Measurements from ENCODE around the gene SHQ1. TPM values are rescaled to one million over a fixed set of nuclear protein-coding genes. Genes with fewer than 3 reads are reported as not detected.

SHQ1 gene
- total RNA-seq, 1 experiment from 2014 or later = 27.6 TPM

DNA sequence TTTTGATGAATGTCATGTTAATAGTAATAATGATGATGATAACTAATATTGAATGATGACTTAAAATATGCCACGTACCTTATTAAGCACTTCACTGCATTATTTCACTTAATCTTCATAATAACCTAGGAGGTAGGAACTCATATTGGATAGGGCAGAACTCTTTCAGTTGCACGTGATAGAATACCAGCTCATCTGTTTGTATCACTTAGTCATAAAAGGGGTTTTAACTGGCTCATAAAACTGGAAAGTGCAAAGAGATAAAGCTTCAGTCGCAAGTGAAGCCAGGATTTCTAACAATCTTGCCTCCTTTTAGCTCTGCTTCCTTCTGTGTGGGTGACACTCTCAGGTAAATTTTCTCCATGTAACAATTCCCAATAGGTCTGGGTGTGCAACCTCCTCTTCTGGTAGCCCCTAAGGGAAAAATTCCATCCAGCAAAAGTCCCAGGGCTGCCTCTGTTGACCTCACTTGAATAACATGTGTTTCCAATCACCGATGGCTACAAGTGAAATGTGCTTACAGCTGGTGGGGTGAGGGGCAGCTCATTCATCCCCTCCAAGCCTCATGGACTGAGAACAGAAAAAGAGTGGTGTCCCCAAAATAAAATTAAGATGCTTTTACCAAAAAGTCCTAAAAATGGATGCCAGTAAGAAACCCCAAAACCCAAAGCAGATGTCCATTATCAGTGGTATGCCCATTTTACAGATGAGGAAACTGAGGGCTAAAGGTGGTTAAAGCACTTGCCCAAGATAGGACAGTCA, 48.9 kb upstream of the SHQ1 start:
- TF ChIP-seq, protein P1, sequence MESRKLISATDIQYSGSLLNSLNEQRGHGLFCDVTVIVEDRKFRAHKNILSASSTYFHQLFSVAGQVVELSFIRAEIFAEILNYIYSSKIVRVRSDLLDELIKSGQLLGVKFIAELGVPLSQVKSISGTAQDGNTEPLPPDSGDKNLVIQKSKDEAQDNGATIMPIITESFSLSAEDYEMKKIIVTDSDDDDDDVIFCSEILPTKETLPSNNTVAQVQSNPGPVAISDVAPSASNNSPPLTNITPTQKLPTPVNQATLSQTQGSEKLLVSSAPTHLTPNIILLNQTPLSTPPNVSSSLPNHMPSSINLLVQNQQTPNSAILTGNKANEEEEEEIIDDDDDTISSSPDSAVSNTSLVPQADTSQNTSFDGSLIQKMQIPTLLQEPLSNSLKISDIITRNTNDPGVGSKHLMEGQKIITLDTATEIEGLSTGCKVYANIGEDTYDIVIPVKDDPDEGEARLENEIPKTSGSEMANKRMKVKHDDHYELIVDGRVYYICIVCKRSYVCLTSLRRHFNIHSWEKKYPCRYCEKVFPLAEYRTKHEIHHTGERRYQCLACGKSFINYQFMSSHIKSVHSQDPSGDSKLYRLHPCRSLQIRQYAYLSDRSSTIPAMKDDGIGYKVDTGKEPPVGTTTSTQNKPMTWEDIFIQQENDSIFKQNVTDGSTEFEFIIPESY (IDR thresholded peaks at IDR 0.05; ENCODE audit: extremely low read depth, insufficient replicate concordance, low read length) = no peak
- TF ChIP-seq YY1 (IDR thresholded peaks at IDR 0.05; ENCODE audit: extremely low read depth, insufficient replicate concordance, low read depth, low read length) = no peak
- TF ChIP-seq TCF7L2 (IDR thresholded peaks at IDR 0.05; ENCODE audit: borderline replicate concordance, extremely low read depth, insufficient read depth, insufficient read length) = no peak
- no peak for TF ChIP-seq POLR2AphosphoS5 (IDR thresholded peaks at IDR 0.05; ENCODE audit: low read depth, low read length)
- no peak for TF ChIP-seq RAD21 (IDR thresholded peaks at IDR 0.05; ENCODE audit: low read depth)
- TF ChIP-seq ZNF274 (IDR thresholded peaks at IDR 0.05; ENCODE audit: low read depth, low read length) = no peak
- TF ChIP-seq POLR2A (IDR thresholded peaks at IDR 0.05; ENCODE audit: borderline replicate concordance, extremely low read depth, insufficient read depth, insufficient read length) = no peak
- no peak for TF ChIP-seq JUND (IDR thresholded peaks at IDR 0.05)
- TF ChIP-seq, protein P2, sequence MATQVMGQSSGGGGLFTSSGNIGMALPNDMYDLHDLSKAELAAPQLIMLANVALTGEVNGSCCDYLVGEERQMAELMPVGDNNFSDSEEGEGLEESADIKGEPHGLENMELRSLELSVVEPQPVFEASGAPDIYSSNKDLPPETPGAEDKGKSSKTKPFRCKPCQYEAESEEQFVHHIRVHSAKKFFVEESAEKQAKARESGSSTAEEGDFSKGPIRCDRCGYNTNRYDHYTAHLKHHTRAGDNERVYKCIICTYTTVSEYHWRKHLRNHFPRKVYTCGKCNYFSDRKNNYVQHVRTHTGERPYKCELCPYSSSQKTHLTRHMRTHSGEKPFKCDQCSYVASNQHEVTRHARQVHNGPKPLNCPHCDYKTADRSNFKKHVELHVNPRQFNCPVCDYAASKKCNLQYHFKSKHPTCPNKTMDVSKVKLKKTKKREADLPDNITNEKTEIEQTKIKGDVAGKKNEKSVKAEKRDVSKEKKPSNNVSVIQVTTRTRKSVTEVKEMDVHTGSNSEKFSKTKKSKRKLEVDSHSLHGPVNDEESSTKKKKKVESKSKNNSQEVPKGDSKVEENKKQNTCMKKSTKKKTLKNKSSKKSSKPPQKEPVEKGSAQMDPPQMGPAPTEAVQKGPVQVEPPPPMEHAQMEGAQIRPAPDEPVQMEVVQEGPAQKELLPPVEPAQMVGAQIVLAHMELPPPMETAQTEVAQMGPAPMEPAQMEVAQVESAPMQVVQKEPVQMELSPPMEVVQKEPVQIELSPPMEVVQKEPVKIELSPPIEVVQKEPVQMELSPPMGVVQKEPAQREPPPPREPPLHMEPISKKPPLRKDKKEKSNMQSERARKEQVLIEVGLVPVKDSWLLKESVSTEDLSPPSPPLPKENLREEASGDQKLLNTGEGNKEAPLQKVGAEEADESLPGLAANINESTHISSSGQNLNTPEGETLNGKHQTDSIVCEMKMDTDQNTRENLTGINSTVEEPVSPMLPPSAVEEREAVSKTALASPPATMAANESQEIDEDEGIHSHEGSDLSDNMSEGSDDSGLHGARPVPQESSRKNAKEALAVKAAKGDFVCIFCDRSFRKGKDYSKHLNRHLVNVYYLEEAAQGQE (IDR thresholded peaks at IDR 0.05; ENCODE audit: low read depth) = no peak
- TF ChIP-seq SIN3A (IDR thresholded peaks at IDR 0.05; ENCODE audit: low read depth) = no peak
- TF ChIP-seq SRF (IDR thresholded peaks at IDR 0.05; ENCODE audit: low read depth) = no peak
- no peak for TF ChIP-seq ZFX (IDR thresholded peaks at IDR 0.05)
- TF ChIP-seq, protein P3, sequence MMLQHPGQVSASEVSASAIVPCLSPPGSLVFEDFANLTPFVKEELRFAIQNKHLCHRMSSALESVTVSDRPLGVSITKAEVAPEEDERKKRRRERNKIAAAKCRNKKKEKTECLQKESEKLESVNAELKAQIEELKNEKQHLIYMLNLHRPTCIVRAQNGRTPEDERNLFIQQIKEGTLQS (IDR thresholded peaks at IDR 0.05) = no peak
- TF ChIP-seq ELF1 (IDR thresholded peaks at IDR 0.05; ENCODE audit: borderline replicate concordance, low read depth) = no peak
- TF ChIP-seq EZH2 (IDR thresholded peaks at IDR 0.05) = no peak
- TF ChIP-seq SP1 (IDR thresholded peaks at IDR 0.05; ENCODE audit: low read depth) = no peak
- no peak for TF ChIP-seq EGR1 (IDR thresholded peaks at IDR 0.05; ENCODE audit: low read depth)
- RAD21 ChIA-PET (ENCODE audit: low non-redundant PET in 1 of 2, low total read pairs in 2 of 2, uncharacterized antibody in 2 of 2, unreplicated experiment in 2 of 2) = no interaction called here

More for the DNA sequence above, 48.9 kb upstream of the SHQ1 start:
- Histone ChIP-seq H3K9me3 (ENCODE audit: control insufficient read depth in 1 of 2, insufficient read depth in 1 of 2, low read depth in 1 of 2, low read length in 2 of 2) (no peaks in the 10 kb centered on the region), H3K27ac (ENCODE audit: low read depth, low read length) (no peak overlapping the region), H2AFZ (ENCODE audit: low read depth, low read length, poor library complexity, severe bottlenecking) (no peak overlapping the region), H3K4me1 (ENCODE audit: control insufficient read depth in 1 of 2, insufficient read depth in 2 of 2, low read length in 2 of 2) (peaks cover 0 to under 1% of the 10 kb centered on the region in 2 experiments; a peak in 2 of 4 replicates), H3K9ac (ENCODE audit: low read length) (no peak overlapping the region), H3K27me3 (ENCODE audit: insufficient read depth, low read length) (no peaks in the 10 kb centered on the region), H3K36me3 (ENCODE audit: control insufficient read depth in 1 of 2, insufficient read depth in 2 of 2, low read length in 2 of 2) (no peaks in the 10 kb centered on the region), H3K79me2 (ENCODE audit: insufficient read depth, low read length) (no peaks in the 10 kb centered on the region), H4K20me1 (ENCODE audit: insufficient read depth) (no peaks in the 10 kb centered on the region), H3K4me2 (ENCODE audit: low read length) (no peak overlapping the region), H3K4me3 (replicated peaks in 1 of 2; ENCODE audit: low read depth in 1 of 2, low read length in 2 of 2) (no peak overlapping the region), H3K9me2 (ENCODE audit: insufficient read depth) (no peaks in the 10 kb centered on the region)
- BruUV-seq (replicated peaks) = no TSS peak
- ChIA-PET POLR2A (no interaction called here), CTCF (no interaction called here)
- ATAC-seq (no peak), DNase-seq (ENCODE audit: low read depth, low spot score) (no peak)
- intact Hi-C loops (cut with micrococcal nuclease) = no loop called here

Data from HCT116 (cell line).